ENCODE results near the gene MUC12. TPM values are rescaled to one million over a fixed set of nuclear protein-coding genes. Genes with fewer than 3 reads are reported as not detected.
"Not testable (repeated sequence)": the region's sequence is repeated elsewhere in the genome, so short reads cannot be mapped to it uniquely, and the experiment has no call there.

Gene MUC12
- total and polyA plus RNA-seq, 2 experiments from 2014 or later, result 2.4 TPM; not detected in 1

DNA sequence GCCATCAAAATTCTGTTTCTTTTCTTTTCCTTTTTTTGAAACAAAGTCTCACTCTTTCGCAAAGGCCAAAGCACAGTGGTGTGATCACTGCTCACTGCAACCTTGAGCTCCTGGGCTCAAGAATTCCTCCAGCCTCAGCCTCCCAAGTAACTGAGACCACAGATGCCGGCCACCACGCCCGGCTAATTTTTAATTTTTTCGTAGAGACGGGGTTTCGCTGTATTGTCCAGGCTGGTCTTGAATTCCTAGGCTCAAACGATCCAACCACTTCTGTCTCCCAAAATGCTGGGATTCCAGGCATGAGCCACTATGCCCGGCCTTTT is 90.2 kb downstream of the MUC12 start:
- H3K27ac ChIP-seq, result no peak overlapping the region
- H3K27me3 ChIP-seq, result peaks cover 66% of the 10 kb centered on the region
- no peak for DNase-seq (ENCODE audit: low read depth in 1 of 2, low spot score in 1 of 2)
- no peaks in the 10 kb centered on the region for H3K9me3 ChIP-seq (ENCODE audit: low read depth)
- H3K4me3 ChIP-seq, result no peak overlapping the region
- H3K36me3 ChIP-seq, result no peaks in the 10 kb centered on the region
- TF ChIP-seq, protein P1, sequence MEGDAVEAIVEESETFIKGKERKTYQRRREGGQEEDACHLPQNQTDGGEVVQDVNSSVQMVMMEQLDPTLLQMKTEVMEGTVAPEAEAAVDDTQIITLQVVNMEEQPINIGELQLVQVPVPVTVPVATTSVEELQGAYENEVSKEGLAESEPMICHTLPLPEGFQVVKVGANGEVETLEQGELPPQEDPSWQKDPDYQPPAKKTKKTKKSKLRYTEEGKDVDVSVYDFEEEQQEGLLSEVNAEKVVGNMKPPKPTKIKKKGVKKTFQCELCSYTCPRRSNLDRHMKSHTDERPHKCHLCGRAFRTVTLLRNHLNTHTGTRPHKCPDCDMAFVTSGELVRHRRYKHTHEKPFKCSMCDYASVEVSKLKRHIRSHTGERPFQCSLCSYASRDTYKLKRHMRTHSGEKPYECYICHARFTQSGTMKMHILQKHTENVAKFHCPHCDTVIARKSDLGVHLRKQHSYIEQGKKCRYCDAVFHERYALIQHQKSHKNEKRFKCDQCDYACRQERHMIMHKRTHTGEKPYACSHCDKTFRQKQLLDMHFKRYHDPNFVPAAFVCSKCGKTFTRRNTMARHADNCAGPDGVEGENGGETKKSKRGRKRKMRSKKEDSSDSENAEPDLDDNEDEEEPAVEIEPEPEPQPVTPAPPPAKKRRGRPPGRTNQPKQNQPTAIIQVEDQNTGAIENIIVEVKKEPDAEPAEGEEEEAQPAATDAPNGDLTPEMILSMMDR (IDR thresholded peaks at IDR 0.05; ENCODE audit: low read depth, low read length), result no peak
- no peaks in the 10 kb centered on the region for H3K4me1 ChIP-seq (ENCODE audit: low read depth)

DNA sequence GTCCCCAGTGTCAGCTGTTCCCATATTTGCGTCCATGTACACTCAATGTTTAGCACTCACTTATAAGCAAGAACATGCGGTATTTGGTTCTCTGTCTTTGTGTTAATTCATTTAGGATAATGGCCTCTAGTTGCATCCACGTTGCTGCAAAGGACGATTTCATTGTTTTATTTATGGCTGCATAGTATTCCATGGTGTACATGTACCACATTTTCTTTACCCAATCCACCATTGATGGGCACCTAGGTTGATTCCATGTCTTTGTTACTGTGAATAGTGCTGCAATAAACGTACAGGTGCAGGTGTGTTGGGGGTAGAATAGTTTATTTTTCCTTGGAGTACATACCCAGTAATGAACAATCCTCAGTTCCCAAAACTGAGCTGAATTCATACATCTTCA is 91.6 kb downstream of the MUC12 start:
- peaks cover 52% of the 10 kb centered on the region for H3K27me3 ChIP-seq
- no peaks in the 10 kb centered on the region for H3K9me3 ChIP-seq (ENCODE audit: low read depth)
- no peak for DNase-seq (ENCODE audit: low read depth in 1 of 2, low spot score in 1 of 2)
- no peaks in the 10 kb centered on the region for H3K4me1 ChIP-seq (ENCODE audit: low read depth)
- no peak overlapping the region for H3K4me3 ChIP-seq
- H3K36me3 ChIP-seq, result no peaks in the 10 kb centered on the region
- TF ChIP-seq, protein P1 (IDR thresholded peaks at IDR 0.05; ENCODE audit: low read depth, low read length), result no peak
- H3K27ac ChIP-seq, result no peak overlapping the region

DNA sequence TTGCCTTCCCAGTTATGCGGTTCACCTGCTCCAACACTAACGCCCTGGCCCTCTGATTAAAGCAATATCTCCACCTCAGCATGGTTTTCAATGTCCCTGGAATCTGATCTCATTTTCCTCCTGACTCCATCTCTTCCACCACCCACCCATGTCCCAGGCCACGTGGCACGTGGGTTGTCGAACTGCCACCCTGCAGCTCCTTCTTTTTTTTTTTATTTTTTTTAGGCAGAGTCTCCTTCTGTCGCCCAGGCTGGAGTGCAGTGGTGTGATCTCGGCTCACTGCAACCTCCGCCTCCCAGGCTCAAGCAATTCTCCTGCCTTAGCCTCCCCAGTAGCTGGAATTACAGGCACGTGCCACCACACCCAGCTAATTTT is 94.8 kb downstream of the MUC12 start:
- not testable (repeated sequence) for H3K9me3 ChIP-seq (ENCODE audit: low read depth); H3K27ac ChIP-seq; H3K36me3 ChIP-seq; DNase-seq (ENCODE audit: low read depth in 1 of 2, low spot score in 1 of 2); H3K4me1 ChIP-seq (ENCODE audit: low read depth); H3K4me3 ChIP-seq
- peaks cover 29% of the 10 kb centered on the region for H3K27me3 ChIP-seq

DNA sequence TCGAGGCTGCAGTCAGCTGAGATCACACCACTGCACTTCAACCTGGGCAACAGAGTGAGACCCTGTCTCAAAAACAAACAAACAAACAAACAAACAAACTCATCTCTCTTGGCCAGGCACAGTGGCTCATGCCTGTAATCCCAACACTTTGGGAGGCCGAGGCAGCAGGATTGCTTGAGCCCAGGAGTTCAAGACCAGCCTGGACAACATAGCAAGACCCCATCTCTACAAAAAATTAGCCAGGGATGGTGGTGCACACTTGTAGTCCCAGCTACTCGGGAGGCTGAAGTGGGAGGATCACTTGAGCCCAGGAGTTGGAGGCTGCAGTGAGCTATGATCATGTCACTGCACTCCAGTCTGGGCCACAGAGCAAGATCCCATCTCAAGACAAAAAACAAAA is 95.8 kb downstream of the MUC12 start:
- not testable (repeated sequence) for H3K27ac ChIP-seq; H3K36me3 ChIP-seq; H3K9me3 ChIP-seq (ENCODE audit: low read depth); H3K4me1 ChIP-seq (ENCODE audit: low read depth); H3K4me3 ChIP-seq; DNase-seq (ENCODE audit: low read depth in 1 of 2, low spot score in 1 of 2)
- peaks cover 29% of the 10 kb centered on the region for H3K27me3 ChIP-seq

DNA sequence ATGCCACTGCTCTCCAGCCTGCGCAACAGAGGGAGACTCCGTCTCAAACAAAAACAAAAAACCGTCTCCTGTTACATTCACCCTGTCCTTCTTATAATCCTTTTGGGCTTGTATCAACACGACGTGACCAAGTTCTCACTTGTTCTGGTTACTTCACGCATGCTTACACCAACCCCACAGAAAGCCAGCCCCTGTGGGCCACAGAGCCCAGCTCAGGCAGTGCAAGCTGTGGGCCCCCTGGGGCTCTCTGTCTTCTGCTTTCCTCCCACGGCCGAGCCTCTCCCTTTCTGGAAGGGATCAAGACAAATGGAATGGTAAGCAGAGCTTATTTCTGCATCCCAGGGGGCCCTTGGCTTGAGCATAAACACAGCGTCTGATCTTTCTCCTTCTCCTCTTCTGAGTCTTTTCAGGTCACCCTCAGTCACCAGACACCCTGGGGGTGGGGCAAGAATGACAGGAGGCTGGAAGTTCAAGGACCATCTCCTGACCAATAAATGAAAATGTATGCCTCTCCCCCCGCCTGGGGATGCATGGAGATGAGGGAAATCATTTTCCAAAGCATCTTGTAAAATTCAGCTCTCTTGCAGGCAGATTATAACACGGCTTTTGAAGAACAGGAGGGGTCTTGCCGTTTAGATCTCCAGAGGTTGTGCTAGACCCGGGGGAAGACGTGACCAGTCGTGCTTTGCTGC is 96.9 kb downstream of the MUC12 start:
- no peaks in the 10 kb centered on the region for H3K4me1 ChIP-seq (ENCODE audit: low read depth)
- H3K4me3 ChIP-seq, result no peak overlapping the region
- TF ChIP-seq, protein P1 (IDR thresholded peaks at IDR 0.05; ENCODE audit: low read depth, low read length), result no peak
- H3K9me3 ChIP-seq (ENCODE audit: low read depth), result no peaks in the 10 kb centered on the region
- H3K27me3 ChIP-seq, result peaks cover 23% of the 10 kb centered on the region
- no peak overlapping the region for H3K27ac ChIP-seq
- H3K36me3 ChIP-seq, result no peaks in the 10 kb centered on the region
- no peak for DNase-seq (ENCODE audit: low read depth in 1 of 2, low spot score in 1 of 2)

DNA sequence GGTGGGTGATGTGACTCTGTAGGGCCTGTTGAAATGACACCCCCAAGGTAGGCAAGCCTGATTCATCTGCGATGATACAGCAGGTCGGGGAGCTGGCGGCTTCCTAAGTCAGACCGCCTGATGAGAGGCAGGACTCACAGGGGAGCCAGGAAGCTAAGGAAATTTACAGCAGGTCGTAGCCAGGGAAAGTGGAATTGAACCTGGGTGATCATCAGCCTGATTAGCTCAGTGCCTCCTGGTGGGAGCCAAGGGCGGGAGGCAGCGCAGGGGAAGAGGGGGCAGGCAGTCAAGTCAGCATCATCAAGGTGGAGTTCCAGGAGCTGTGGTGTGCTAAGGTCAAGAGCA is 97.4 kb downstream of the MUC12 start:
- Histone ChIP-seq H3K36me3 (no peaks in the 10 kb centered on the region), H3K27ac (no peak overlapping the region), H3K4me3 (no peak overlapping the region), H3K4me1 (ENCODE audit: low read depth) (no peaks in the 10 kb centered on the region), H3K9me3 (ENCODE audit: low read depth) (no peaks in the 10 kb centered on the region), H3K27me3 (peaks cover 17% of the 10 kb centered on the region)
- TF ChIP-seq, protein P1 (IDR thresholded peaks at IDR 0.05; ENCODE audit: low read depth, low read length), result no peak
- DNase-seq (ENCODE audit: low read depth in 1 of 2, low spot score in 1 of 2), result no peak

DNA sequence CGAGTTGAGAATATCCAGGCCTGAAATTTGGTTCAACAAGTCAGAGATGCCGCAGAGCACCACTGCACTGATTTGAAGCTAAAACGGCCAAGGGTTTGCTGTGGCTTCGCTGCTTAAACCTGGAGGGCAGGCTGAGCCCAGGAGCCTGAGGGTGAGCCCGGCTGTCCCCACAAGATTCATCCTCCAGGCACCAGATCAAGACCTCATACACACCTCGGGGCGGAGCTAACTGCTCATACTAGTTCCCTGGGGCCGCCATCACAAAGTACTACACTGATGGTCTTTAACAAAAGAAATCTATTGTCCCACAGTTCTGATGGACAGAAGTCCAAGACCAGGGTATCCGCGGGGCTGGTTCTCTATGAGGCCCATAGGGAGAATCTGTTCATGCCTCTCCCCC is 99.0 kb downstream of the MUC12 start:
- DNase-seq (ENCODE audit: low read depth in 1 of 2, low spot score in 1 of 2), result no peak
- no peaks in the 10 kb centered on the region for H3K36me3 ChIP-seq
- H3K4me3 ChIP-seq, result no peak overlapping the region
- TF ChIP-seq, protein P1 (IDR thresholded peaks at IDR 0.05; ENCODE audit: low read depth, low read length), result no peak
- peaks cover 9% of the 10 kb centered on the region for H3K27me3 ChIP-seq
- H3K27ac ChIP-seq, result no peak overlapping the region
- no peaks in the 10 kb centered on the region for H3K9me3 ChIP-seq (ENCODE audit: low read depth)
- H3K4me1 ChIP-seq (ENCODE audit: low read depth), result no peaks in the 10 kb centered on the region
